ENCODE measurements around the gene ATRNL1.

ATRNL1 gene

GRCh38 chr10:115049318-115049717 lies 43.8 kb upstream of the ATRNL1 start:
- TF ChIP-seq CTCF (IDR thresholded peaks at IDR 0.05; ENCODE audit: insufficient read depth, low read length, missing control alignments): no peak
- CTCF ChIA-PET: interaction anchor here (1.4 kb wide), 1 partner anchor 172 kb away, joined by 7 read pairs; no protein-coding TSS in a partner anchor
- DNase-seq (ENCODE audit: low read depth, low spot score): no peak
- POLR2A ChIA-PET: interaction anchor here (0.6 kb wide), 1 partner anchor 170 kb away, joined by 3 read pairs; no protein-coding TSS in a partner anchor
- H3K4me3 ChIP-seq (ENCODE audit: low read depth, low read length): no peak overlapping the region

- ChIA-PET CTCF (interaction anchor here (0.7 to 1.4 kb wide), 2 partner anchors 173 to 227 kb away, joined by 4 to 7 read pairs; no protein-coding TSS in a partner anchor), POLR2A (no interaction called here)
- no peak overlapping the region for H3K4me3 ChIP-seq (ENCODE audit: low read depth, low read length)
- DNase-seq (ENCODE audit: low read depth, low spot score): peak; percentile 9
- no peak for TF ChIP-seq CTCF (IDR thresholded peaks at IDR 0.05; ENCODE audit: insufficient read depth, low read length, missing control alignments)
These were observed 43.2 kb upstream of the ATRNL1 start for GRCh38 chr10:115049960-115050359.

GRCh38 chr10:115050375-115051010 lies 42.7 kb upstream of the ATRNL1 start:
- ChIA-PET CTCF (interaction anchor here (0.7 to 1.4 kb wide), 2 partner anchors 173 to 227 kb away, joined by 4 to 7 read pairs; no protein-coding TSS in a partner anchor), POLR2A (no interaction called here)
- no peak overlapping the region for H3K4me3 ChIP-seq (ENCODE audit: low read depth, low read length)
- TF ChIP-seq CTCF (IDR thresholded peaks at IDR 0.05; ENCODE audit: insufficient read depth, low read length, missing control alignments): no peak
- DNase-seq (ENCODE audit: low read depth, low spot score): no peak

- ChIA-PET CTCF (no interaction called here), POLR2A (no interaction called here)
- no peak for DNase-seq (ENCODE audit: low read depth, low spot score)
- no peak for TF ChIP-seq CTCF (IDR thresholded peaks at IDR 0.05; ENCODE audit: insufficient read depth, low read length, missing control alignments)
- H3K4me3 ChIP-seq (ENCODE audit: low read depth, low read length): no peak overlapping the region
These were observed 41.9 kb upstream of the ATRNL1 start for GRCh38 chr10:115051216-115051615.

- TF ChIP-seq CTCF (IDR thresholded peaks at IDR 0.05; ENCODE audit: insufficient read depth, low read length, missing control alignments): no peak
- CTCF ChIA-PET: no interaction called here
- no peak for DNase-seq (ENCODE audit: low read depth, low spot score)
- POLR2A ChIA-PET: no interaction called here
- H3K4me3 ChIP-seq (ENCODE audit: low read depth, low read length): no peak overlapping the region
These were observed 40.9 kb upstream of the ATRNL1 start for GRCh38 chr10:115052226-115052625.

- no peak overlapping the region for H3K4me3 ChIP-seq (ENCODE audit: low read depth, low read length)
- TF ChIP-seq CTCF (IDR thresholded peaks at IDR 0.05; ENCODE audit: insufficient read depth, low read length, missing control alignments): no peak
- ChIA-PET CTCF (no interaction called here), POLR2A (no interaction called here)
- no peak for DNase-seq (ENCODE audit: low read depth, low spot score)
These were observed 40.4 kb upstream of the ATRNL1 start for GRCh38 chr10:115052728-115053127.
